Activated T-helper 1 cell treated with anti-CD3 and anti-CD28 coated beads, Interleukin-2, amount 50 U/mL, for 16 hours (primary cell): ENCODE measurements around the gene NAP1L1.

Experiments
- DNase-seq, 2 donors: peaks; one replicate each; pipeline ENCODE4 v3.0.0-alpha.2; 2020; ENCODE audit warnings: low read depth in 1 of 2, low spot score in 1 of 2

Gene NAP1L1

GRCh38 chr12:76041406-76041805 is 43.1 kb downstream of the NAP1L1 start:
- no peak for DNase-seq

- no peak for DNase-seq
Observed at GRCh38 chr12:76040461-76040860, 44.0 kb downstream of the NAP1L1 start.

GRCh38 chr12:76038176-76038575 is 46.3 kb downstream of the NAP1L1 start:
- no peak for DNase-seq

- no peak for DNase-seq
Observed at GRCh38 chr12:76037130-76038103, 47.1 kb downstream of the NAP1L1 start.

- DNase-seq = no peak
Observed at GRCh38 chr12:76035045-76035444, 49.4 kb downstream of the NAP1L1 start.

GRCh38 chr12:76033081-76034011 is 51.1 kb downstream of the NAP1L1 start:
- no peak for DNase-seq

- no peak for DNase-seq
Observed at GRCh38 chr12:76032043-76032981, 52.2 kb downstream of the NAP1L1 start.

- peak; percentile 80 to 91 for DNase-seq
Observed at GRCh38 chr12:76031414-76032042, 53.0 kb downstream of the NAP1L1 start, which contains the start of gene PHLDA1. Gene PHLDA1 (minus strand): TSS chr12:76031776.

GRCh38 chr12:76031081-76031413 is 53.4 kb downstream of the NAP1L1 start:
- DNase-seq = no peak

GRCh38 chr12:76030341-76031080 is 54.0 kb downstream of the NAP1L1 start:
- DNase-seq = peak; percentile 30 to 34

GRCh38 chr12:76029982-76030340 is 54.5 kb downstream of the NAP1L1 start:
- no peak for DNase-seq

GRCh38 chr12:76028571-76029277 is 55.8 kb downstream of the NAP1L1 start:
- DNase-seq = no peak

GRCh38 chr12:76026643-76027063 is 57.8 kb downstream of the NAP1L1 start:
- DNase-seq = no peak

- no peak for DNase-seq
Observed at GRCh38 chr12:76025601-76026575, 58.6 kb downstream of the NAP1L1 start.

GRCh38 chr12:76024942-76025600 is 59.4 kb downstream of the NAP1L1 start:
- no peak for DNase-seq

GRCh38 chr12:76024102-76024781 is 60.2 kb downstream of the NAP1L1 start:
- no peak for DNase-seq
